M059J (cell line): ENCODE data around the gene DUOX2. TPM values are rescaled to one million over a fixed set of nuclear protein-coding genes. Genes with fewer than 3 reads are reported as not detected.
"Not testable (repeated sequence)": the region's sequence is repeated elsewhere in the genome, so short reads cannot be mapped to it uniquely, and the experiment has no call there.

Experiments used
- DNase-seq: peaks from one replicate; pipeline ENCODE4 v3.0.0-alpha.2; 2012; ENCODE audit warnings: low read depth
- total RNA-seq: library from RNA; depleted of rRNA; stranded (reverse); fragments of >200 nt; shearing (Covaris generic); gene quantifications from 2 replicates; pipeline ENCODE4 v1.2.3, GENCODE V29; 2014

The DUOX2 gene
- total RNA-seq, 1 experiment from 2014 or later, result not detected

- no peak for DNase-seq
Observed at GRCh38 chr15:45138814-45139765, 25.1 kb upstream of the DUOX2 start.

- no peak for DNase-seq
Observed at GRCh38 chr15:45137703-45138102, 23.7 kb upstream of the DUOX2 start.

- no peak for DNase-seq
Observed at GRCh38 chr15:45136378-45136764, 22.4 kb upstream of the DUOX2 start.

DNA sequence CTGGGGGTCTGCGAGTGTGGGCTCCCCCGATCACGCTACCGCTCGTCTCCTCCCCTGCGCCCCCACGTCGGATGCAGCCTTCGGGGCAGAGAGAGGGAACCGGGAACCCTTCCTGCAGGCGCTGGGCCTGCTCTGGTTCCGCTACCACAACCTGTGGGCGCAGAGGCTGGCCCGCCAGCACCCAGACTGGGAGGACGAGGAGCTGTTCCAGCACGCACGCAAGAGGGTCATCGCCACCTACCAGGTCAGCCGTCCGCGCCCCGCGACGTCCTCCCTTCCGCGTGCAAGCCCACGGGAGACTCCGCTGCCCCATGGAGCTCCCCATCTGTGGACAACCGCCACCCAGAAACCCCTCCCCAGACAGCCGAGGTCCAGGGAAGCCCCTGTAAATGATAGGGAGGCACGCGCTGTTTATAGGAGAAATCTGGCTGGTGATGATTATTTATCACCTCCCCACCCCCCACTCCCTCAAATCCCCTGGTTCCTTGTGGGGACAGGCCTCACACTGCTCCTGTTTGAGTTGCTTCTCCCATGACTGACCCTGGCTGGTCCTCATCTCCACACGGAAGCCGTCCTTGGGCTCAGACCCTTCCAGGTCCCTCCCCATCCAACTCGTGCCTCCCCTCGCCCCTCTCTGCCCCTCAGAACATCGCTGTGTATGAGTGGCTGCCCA lies 21.9 kb upstream of the DUOX2 start:
- DNase-seq, result not testable (repeated sequence)

DNA sequence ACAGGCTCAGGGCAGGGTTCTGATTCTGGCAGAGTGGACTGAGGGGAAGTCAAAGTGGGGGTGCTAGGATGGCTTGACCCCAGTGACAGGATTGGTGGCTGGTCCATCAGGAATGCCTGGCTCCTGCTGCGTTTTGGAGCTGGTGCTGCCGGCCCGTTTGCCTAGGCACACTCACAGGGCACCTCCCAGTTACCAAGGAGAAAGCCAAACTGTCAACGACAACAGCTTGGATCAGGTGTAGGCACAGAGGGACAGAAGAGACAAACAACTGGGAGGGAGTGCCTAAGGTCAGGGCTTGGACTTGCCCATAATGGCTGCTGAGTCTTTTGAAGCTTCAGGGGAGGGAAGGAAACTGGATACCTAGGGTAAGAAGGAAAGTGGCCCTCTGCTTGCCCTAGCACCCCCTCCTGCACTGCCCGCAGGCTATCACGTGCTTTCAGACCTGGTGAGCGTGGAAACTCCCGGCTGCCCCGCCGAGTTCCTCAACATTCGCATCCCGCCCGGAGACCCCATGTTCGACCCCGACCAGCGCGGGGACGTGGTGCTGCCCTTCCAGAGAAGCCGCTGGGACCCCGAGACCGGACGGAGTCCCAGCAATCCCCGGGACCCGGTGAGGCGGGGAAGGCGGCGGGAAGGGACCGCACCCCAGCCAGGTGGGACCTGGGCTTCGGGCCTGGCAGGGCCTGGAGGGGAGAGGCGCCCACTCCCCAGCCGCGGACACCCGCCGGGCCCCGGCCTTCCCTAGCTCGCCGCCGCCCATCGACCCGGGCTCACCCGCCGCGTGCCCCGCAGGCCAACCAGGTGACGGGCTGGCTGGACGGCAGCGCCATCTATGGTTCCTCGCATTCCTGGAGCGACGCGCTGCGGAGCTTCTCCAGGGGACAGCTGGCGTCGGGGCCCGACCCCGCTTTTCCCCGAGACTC lies 21.0 kb upstream of the DUOX2 start:
- no peak for DNase-seq

GRCh38 chr15:45134046-45134445 lies 20.1 kb upstream of the DUOX2 start:
- no peak for DNase-seq

DNA sequence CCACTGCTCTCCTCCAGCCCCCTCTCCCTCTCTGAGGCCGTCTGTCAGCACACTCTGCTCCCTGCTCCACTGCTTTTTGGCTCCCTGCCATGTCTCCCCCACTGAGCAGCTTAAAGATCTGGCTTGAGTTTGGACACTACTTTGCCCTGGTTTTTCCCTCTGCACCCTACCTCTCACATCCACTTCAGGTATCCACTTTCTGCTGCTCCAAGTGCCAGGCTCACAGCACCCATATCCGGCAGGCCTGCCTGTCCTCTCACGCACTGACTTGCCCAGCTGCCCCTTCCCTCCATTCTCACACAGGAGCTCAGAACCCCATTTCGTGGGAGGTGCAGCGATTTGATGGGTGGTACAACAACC lies 19.6 kb upstream of the DUOX2 start:
- DNase-seq, result no peak

GRCh38 chr15:45132844-45133560 lies 19.0 kb upstream of the DUOX2 start:
- DNase-seq, result no peak

DNA sequence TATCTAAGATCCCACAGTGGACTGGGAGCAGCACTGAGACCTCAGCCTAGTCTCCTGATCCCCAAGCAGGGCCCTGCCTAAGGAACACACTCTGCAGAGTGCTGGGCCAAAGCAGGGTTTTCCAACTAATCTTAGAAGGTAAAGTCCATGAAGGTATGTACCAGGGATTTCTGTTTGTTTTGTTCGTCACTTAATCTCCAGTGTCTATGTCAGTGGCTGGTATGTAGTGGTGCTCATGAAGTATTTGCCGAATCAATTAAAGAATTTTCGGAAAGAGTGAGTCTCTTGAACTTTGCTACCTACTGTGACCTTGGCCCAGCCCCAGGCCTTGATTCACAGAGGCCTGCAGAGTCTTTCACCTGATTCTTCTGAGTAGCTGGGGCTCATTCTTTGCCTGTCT lies 17.5 kb upstream of the DUOX2 start:
- no peak for DNase-seq

GRCh38 chr15:45130291-45131000 lies 16.5 kb upstream of the DUOX2 start:
- no peak for DNase-seq

GRCh38 chr15:45129651-45130129 lies 15.7 kb upstream of the DUOX2 start, which contains the start of the genes DUOX1 and DUOXA1:
Gene DUOX1, plus strand, starts transcription at chr15:45129994. Its CDS starts 1,973 bp downstream, at chr15:45131967.
Gene DUOXA1, minus strand, starts transcription at chr15:45129879. Its CDS starts 6,865 bp downstream, at chr15:45123014.
- no peak for DNase-seq

DNA sequence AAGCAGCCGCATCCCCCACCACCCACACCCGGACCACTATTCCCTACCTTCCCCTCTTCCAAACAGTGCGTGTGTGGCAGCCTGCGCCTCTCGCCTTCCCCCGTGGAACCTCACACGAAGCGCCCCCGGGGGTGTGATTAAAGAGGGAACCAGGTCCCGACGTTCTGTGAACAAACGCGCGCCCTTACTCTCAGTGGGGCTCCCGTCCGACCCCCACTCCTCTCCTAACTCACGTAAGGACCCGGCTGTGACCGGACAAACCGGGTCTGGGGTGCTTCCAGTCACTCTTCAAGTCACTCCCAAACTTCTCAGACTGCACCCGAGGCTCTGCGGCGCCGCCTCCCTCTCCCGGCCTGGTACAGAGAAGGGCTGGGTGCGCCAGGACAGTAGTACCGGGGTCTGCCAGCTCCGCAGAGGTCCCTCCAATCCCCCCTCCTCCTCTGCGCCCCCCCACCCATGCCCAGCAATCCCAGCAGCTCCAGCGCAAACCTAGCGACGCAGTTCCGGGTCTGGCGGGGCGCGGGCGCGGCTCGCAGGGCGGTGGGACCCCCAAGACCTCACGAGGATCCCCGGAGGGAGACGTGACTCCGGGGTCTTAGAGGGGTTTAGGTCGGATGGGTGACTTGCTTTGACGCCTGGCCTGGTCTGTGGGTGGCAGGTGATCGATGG lies 15.1 kb upstream of the DUOX2 start:
- DNase-seq, result no peak

GRCh38 chr15:45126535-45127158 lies 12.7 kb upstream of the DUOX2 start:
- peak; percentile 30 for DNase-seq

GRCh38 chr15:45123397-45123796 lies 9.4 kb upstream of the DUOX2 start:
- DNase-seq, result no peak

DNA sequence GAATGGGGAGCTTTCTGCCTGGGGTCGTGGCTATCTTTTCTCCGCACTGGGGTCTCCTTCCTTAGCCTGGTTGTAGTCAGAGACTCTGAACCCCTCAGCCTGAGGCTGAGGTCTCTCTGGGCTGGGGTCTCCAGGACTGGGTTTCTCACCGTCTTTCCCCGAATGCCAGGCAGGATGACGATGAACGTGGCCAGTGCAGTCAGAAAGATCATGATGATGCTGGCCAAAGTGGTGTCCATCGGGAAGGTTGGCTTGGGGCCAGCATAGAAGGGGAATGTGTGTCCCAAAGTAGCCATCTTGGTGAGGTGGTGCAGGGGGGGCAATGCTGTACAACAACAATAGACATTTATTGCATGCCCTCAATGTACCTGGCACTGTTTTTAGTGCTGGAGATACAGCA lies 8.7 kb upstream of the DUOX2 start:
- no peak for DNase-seq

DNA sequence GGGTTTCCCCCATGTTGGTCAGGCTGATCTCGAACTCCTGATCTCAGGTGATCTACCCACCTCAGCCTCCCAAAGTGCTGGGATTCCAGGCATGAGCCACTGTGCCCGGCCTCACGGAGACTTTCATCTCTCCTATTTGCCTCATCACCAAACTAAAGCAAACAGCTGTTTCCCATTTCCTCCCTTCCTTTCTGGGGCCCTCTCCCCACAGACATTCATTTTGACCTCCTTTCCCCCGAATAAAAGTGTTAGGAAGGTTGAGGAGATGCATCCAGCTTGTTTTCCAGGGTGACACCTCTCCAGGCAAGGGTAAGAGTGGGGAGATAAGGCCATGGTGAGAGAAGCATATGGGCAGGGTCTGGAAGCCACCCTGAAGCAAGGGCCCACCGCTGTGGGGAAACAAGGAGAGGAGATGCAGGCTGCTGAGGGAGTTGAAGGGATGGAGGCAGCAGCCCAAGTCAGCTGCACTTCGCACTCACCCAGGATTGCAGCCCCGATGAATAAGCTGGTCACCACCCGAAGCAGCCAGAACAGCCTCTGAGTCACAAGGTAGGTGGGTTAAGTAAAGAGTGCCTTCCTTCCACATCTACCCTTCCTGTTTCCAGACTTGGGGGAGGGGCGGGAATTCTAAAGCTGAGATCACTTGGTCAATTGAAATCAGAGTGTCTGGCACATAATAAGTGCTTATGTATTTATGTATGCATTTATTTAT lies 7.9 kb upstream of the DUOX2 start:
- DNase-seq, result peak; percentile 80

DNA sequence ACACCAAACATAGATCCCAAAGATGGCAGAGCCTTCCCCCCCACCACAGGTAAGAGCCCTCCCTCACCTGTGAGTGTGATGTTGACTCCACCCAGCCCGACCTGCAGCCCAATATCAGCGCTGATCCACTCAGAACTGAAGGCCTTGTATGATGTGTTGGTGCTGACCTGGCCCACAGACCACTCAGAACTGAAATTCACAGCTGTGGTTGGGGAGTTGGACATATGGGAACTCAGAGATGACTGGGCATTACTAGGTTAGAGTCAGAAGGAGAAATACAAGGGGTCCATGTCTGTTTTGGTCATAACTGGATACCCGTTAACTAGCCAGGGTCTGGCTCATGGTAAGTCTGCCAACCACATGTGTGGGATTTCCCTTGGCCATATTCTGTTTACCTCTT lies 7.0 kb upstream of the DUOX2 start:
- no peak for DNase-seq

- no peak for DNase-seq
Observed at GRCh38 chr15:45120081-45120972, 6.4 kb upstream of the DUOX2 start.
